Measurements from ENCODE around the gene MYL7.
A peak's percentile ranks its signal among the peaks of the same experiment; 100 is the strongest.

MYL7 gene

DNA sequence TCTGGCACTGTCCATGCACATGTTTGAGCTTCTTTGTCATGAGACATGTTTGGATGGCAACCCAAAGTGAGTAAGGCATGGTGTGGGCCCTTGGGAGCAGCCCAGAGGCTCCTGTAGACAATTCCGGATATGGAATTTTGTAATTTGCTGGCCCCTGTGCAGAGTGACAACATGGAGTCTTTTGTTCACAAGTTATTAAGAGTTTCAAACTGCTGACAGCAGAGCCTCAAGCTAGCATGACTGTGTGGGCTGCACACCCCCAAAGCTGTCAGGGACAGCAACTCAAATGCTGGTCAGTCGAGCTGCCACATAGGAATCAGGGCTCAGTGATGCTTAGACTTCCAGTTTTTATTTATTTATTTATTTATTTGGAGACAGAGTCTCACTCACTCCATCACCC lies 7.0 kb upstream of the MYL7 start:
- no peak for ATAC-seq
- TF ChIP-seq, protein P1, sequence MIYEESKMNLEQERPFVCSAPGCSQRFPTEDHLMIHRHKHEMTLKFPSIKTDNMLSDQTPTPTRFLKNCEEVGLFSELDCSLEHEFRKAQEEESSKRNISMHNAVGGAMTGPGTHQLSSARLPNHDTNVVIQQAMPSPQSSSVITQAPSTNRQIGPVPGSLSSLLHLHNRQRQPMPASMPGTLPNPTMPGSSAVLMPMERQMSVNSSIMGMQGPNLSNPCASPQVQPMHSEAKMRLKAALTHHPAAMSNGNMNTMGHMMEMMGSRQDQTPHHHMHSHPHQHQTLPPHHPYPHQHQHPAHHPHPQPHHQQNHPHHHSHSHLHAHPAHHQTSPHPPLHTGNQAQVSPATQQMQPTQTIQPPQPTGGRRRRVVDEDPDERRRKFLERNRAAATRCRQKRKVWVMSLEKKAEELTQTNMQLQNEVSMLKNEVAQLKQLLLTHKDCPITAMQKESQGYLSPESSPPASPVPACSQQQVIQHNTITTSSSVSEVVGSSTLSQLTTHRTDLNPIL (CRISPR knock-in tag; IDR thresholded peaks at IDR 0.05; ENCODE audit: low read depth) = no peak

DNA sequence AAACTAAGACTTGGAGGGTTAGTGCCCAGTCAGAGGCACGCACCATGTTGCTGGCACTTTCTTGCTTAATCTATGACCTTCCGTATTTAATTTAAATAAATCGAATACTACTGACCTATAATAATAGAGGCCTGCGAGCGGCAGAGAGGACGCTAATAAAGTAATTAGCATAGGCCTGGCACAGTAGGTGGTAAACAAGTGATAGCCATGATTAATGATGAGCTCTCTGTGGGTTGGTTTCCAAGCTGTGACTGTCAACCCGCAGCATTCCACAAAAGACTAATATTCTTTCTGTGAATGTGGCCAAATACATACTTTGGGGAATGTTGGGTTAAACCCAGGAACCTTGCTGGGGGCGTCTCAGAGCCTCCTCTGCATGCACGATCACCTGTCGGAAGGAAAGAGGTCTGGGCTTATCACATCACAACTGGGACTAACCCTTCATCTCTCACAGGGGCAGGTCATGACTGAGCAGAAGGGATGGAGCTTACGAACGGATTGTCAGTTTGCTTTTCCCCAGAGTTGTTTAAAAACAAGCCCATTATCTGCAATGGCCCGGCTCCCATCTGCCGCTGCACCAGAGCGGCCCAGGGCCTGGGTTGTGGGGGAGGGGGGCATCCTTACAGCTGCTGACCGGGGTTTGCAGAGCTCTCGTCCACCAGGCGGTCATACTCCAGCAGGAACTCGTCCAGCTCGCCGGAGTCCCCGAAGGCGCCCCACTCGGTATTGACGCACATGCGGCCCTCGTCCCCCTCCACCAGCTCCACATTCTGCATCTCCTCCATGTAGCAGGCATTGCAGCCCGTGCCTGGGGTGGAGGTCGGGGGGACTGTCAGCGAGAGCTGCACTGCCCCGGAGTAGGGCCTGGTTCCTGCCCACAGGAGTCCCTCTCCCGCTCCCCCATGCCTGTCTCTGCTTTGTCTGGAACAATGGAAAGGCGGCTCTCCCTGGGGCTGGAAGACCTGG lies 6.2 kb upstream of the MYL7 start:
- TF ChIP-seq, protein P2, sequence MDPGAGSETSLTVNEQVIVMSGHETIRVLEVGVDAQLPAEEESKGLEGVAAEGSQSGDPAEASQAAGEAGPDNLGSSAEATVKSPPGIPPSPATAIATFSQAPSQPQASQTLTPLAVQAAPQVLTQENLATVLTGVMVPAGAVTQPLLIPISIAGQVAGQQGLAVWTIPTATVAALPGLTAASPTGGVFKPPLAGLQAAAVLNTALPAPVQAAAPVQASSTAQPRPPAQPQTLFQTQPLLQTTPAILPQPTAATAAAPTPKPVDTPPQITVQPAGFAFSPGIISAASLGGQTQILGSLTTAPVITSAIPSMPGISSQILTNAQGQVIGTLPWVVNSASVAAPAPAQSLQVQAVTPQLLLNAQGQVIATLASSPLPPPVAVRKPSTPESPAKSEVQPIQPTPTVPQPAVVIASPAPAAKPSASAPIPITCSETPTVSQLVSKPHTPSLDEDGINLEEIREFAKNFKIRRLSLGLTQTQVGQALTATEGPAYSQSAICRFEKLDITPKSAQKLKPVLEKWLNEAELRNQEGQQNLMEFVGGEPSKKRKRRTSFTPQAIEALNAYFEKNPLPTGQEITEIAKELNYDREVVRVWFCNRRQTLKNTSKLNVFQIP (CRISPR knock-in tag; IDR thresholded peaks at IDR 0.05; ENCODE audit: borderline replicate concordance, low read depth) = no peak
- TF ChIP-seq ARNTL (CRISPR knock-in tag; IDR thresholded peaks at IDR 0.05; ENCODE audit: borderline replicate concordance, low read depth) = no peak
- TF ChIP-seq BACH2 (CRISPR knock-in tag; IDR thresholded peaks at IDR 0.05; ENCODE audit: borderline replicate concordance) = no peak
- TF ChIP-seq ZNF70 (CRISPR knock-in tag; IDR thresholded peaks at IDR 0.05) = no peak
- TF ChIP-seq, protein P1 (CRISPR knock-in tag; IDR thresholded peaks at IDR 0.05; ENCODE audit: low read depth) = no peak
- no peak for TF ChIP-seq TCF4 (CRISPR knock-in tag; IDR thresholded peaks at IDR 0.05; ENCODE audit: borderline replicate concordance)
- no peak for TF ChIP-seq ISL1 (CRISPR knock-in tag; IDR thresholded peaks at IDR 0.05)
- TF ChIP-seq, protein P3, sequence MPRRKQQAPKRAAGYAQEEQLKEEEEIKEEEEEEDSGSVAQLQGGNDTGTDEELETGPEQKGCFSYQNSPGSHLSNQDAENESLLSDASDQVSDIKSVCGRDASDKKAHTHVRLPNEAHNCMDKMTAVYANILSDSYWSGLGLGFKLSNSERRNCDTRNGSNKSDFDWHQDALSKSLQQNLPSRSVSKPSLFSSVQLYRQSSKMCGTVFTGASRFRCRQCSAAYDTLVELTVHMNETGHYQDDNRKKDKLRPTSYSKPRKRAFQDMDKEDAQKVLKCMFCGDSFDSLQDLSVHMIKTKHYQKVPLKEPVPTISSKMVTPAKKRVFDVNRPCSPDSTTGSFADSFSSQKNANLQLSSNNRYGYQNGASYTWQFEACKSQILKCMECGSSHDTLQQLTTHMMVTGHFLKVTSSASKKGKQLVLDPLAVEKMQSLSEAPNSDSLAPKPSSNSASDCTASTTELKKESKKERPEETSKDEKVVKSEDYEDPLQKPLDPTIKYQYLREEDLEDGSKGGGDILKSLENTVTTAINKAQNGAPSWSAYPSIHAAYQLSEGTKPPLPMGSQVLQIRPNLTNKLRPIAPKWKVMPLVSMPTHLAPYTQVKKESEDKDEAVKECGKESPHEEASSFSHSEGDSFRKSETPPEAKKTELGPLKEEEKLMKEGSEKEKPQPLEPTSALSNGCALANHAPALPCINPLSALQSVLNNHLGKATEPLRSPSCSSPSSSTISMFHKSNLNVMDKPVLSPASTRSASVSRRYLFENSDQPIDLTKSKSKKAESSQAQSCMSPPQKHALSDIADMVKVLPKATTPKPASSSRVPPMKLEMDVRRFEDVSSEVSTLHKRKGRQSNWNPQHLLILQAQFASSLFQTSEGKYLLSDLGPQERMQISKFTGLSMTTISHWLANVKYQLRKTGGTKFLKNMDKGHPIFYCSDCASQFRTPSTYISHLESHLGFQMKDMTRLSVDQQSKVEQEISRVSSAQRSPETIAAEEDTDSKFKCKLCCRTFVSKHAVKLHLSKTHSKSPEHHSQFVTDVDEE (CRISPR knock-in tag; IDR thresholded peaks at IDR 0.05) = no peak
- no peak for TF ChIP-seq PPARA (CRISPR knock-in tag; IDR thresholded peaks at IDR 0.05; ENCODE audit: borderline replicate concordance)
- no peak for TF ChIP-seq ZC3H10 (CRISPR knock-in tag; IDR thresholded peaks at IDR 0.05)
- no peak for TF ChIP-seq TOX (CRISPR knock-in tag; IDR thresholded peaks at IDR 0.05; ENCODE audit: borderline replicate concordance)
- no peak for TF ChIP-seq ZNF565 (CRISPR knock-in tag; conservative IDR thresholded peaks at IDR 0.05; ENCODE audit: low read depth)
- TF ChIP-seq ZFP3 (CRISPR knock-in tag; IDR thresholded peaks at IDR 0.05) = no peak
- no peak for TF ChIP-seq GLIS3 (CRISPR knock-in tag; IDR thresholded peaks at IDR 0.05)
- no peak for ATAC-seq

DNA sequence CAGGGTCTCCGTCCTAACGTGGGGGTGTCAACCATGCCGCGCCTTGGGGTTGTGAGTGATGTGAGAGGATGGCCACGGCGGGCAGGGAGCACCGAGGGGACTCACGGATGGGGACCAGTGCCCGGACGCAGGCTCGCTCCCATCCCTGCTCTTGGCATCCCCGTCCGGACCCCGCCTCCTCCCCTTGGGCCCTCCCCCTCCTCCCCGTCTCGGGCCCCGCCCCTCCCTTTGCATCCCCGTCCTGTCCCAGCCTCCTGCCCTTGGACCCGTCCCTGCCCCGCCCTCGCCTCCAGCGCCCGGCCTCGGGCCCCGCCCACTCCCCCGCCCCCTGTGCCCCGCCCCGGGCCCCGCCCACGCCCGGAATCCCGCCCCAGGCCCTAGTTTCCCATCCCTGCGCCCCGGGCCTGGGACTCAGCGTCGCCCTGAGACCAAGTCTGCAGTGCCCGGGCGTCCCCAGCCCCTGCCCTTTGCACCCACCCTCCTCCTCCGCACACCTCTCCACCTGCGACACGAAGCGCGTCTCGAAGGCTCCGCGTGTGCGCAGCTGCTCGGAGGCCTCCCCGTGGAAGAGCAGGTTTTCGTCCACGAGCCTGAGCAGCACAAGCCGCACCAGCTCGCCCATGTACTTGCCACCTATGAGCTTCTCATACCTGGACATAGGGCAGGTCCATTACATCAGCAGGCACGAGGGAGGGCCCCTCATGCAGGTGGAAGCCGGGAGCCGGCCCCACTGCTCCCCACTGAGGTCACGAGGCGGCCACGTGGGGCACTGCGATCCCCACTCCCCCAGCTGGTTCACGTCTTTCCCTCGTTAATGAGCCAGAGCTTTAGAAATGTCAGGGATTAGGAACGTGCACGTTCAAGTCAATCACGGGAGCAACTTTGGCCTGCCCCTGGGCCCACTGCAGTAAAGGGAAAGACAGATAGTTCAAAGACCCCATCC lies 5.1 kb upstream of the MYL7 start:
- ATAC-seq = peak; percentile 86
- TF ChIP-seq, protein P3 (CRISPR knock-in tag; IDR thresholded peaks at IDR 0.05) = no peak
- no peak for TF ChIP-seq TCF4 (CRISPR knock-in tag; IDR thresholded peaks at IDR 0.05; ENCODE audit: borderline replicate concordance)
- no peak for TF ChIP-seq PPARA (CRISPR knock-in tag; IDR thresholded peaks at IDR 0.05; ENCODE audit: borderline replicate concordance)
- TF ChIP-seq GLIS3 (CRISPR knock-in tag; IDR thresholded peaks at IDR 0.05) = no peak
- TF ChIP-seq ARNTL (CRISPR knock-in tag; IDR thresholded peaks at IDR 0.05; ENCODE audit: borderline replicate concordance, low read depth) = no peak
- TF ChIP-seq, protein P4, sequence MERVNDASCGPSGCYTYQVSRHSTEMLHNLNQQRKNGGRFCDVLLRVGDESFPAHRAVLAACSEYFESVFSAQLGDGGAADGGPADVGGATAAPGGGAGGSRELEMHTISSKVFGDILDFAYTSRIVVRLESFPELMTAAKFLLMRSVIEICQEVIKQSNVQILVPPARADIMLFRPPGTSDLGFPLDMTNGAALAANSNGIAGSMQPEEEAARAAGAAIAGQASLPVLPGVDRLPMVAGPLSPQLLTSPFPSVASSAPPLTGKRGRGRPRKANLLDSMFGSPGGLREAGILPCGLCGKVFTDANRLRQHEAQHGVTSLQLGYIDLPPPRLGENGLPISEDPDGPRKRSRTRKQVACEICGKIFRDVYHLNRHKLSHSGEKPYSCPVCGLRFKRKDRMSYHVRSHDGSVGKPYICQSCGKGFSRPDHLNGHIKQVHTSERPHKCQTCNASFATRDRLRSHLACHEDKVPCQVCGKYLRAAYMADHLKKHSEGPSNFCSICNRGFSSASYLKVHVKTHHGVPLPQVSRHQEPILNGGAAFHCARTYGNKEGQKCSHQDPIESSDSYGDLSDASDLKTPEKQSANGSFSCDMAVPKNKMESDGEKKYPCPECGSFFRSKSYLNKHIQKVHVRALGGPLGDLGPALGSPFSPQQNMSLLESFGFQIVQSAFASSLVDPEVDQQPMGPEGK (CRISPR knock-in tag; IDR thresholded peaks at IDR 0.05; ENCODE audit: borderline replicate concordance) = no peak
- TF ChIP-seq ZNF8 (CRISPR knock-in tag; IDR thresholded peaks at IDR 0.05) = no peak
- TF ChIP-seq ESRRG (CRISPR knock-in tag; IDR thresholded peaks at IDR 0.05) = no peak
- TF ChIP-seq CSDC2 (CRISPR knock-in tag; IDR thresholded peaks at IDR 0.05) = no peak
- TF ChIP-seq, protein P1 (CRISPR knock-in tag; IDR thresholded peaks at IDR 0.05; ENCODE audit: low read depth) = no peak
- no peak for TF ChIP-seq ZNF70 (CRISPR knock-in tag; IDR thresholded peaks at IDR 0.05)

Measured in SK-N-SH treated with all-trans-retinoic acid at 6 μM for 48 hours (cell line).